Measurements from ENCODE around the gene KRTAP5-5.

GRCh38 chr11:1674173-1675131 lies 44.9 kb downstream of the KRTAP5-5 start:
- TF ChIP-seq CTCF (IDR thresholded peaks at IDR 0.05) (no peak), POLR2A (IDR thresholded peaks at IDR 0.05; ENCODE audit: low read depth) (no peak), EP300 (IDR thresholded peaks at IDR 0.05) (no peak)

Measured in esophagus muscularis mucosa (tissue), 4 donors.